H9 (cell line): ENCODE data around the gene FBXO40. TPM values are rescaled to one million over a fixed set of nuclear protein-coding genes. Genes with fewer than 3 reads are reported as not detected.
A peak's percentile ranks its signal among the peaks of the same experiment; 100 is the strongest.

Experiments
- DNase-seq: peaks from one replicate; pipeline ENCODE4 v3.0.0-alpha.2; 2017
- H2AFZ ChIP-seq: one replicate; pipeline ENCODE4 v1.6.1; 2013; ENCODE audit warnings: mild to moderate bottlenecking, low read length, control low read depth, moderate library complexity
- H2AK5ac ChIP-seq: 2 replicates; pipeline ENCODE4 v1.6.1; 2013; ENCODE audit warnings: low read length, control low read depth, mixed read lengths; ENCODE audit not compliant: insufficient read length
- H2BK120ac ChIP-seq: one replicate; pipeline ENCODE4 v1.6.1; 2013; ENCODE audit warnings: low read depth, mild to moderate bottlenecking, low read length, control low read depth, inconsistent platforms; ENCODE audit not compliant: poor library complexity, severe bottlenecking
- H2BK12ac ChIP-seq: 2 replicates; pipeline ENCODE4 v1.6.1; 2013; ENCODE audit warnings: low read length, control low read depth, mixed read lengths, low read depth; ENCODE audit not compliant: insufficient read length
- H2BK15ac ChIP-seq: 2 replicates; pipeline ENCODE4 v1.6.1; 2013; ENCODE audit warnings: low read depth, low read length, control low read depth
- H2BK20ac ChIP-seq: one replicate; pipeline ENCODE4 v1.6.1; 2013; ENCODE audit warnings: low read depth, mild to moderate bottlenecking, low read length, control low read depth, inconsistent platforms; ENCODE audit not compliant: poor library complexity, severe bottlenecking
- H2BK5ac ChIP-seq: 2 replicates; pipeline ENCODE4 v1.6.1; 2013; ENCODE audit warnings: low read length, control low read depth, mixed read lengths; ENCODE audit not compliant: insufficient read length
- H3K14ac ChIP-seq: 2 replicates; pipeline ENCODE4 v1.6.1; 2013; ENCODE audit warnings: low read length, control low read depth; ENCODE audit not compliant: insufficient read depth
- H3K18ac ChIP-seq: 2 replicates; pipeline ENCODE4 v1.6.1; 2013; ENCODE audit warnings: low read depth, mild to moderate bottlenecking, mixed read lengths, low read length, control low read depth; ENCODE audit not compliant: insufficient read length
- H3K23ac ChIP-seq: 2 replicates; pipeline ENCODE4 v1.6.1; 2013; ENCODE audit warnings: low read length, control low read depth, mixed read lengths, low read depth; ENCODE audit not compliant: insufficient read length
- H3K23me2 ChIP-seq: 2 replicates; pipeline ENCODE4 v1.6.1; 2013; ENCODE audit warnings: low read depth, mild to moderate bottlenecking, mixed read lengths, low read length, control low read depth; ENCODE audit not compliant: insufficient read length, poor library complexity, severe bottlenecking
- H3K27ac ChIP-seq: 2 replicates; pipeline ENCODE4 v1.5.1; 2013; ENCODE audit warnings: low read length, control low read depth, mixed read lengths, low read depth; ENCODE audit not compliant: insufficient read length
- H3K27me3 ChIP-seq: 2 replicates; pipeline ENCODE4 v1.6.1; 2013; ENCODE audit warnings: low read length, control low read depth, inconsistent platforms; ENCODE audit not compliant: insufficient read depth
- H3K4ac ChIP-seq: 2 replicates; pipeline ENCODE4 v1.6.1; 2013; ENCODE audit warnings: low read depth, mild to moderate bottlenecking, control low read depth, inconsistent platforms, low read length, moderate library complexity
- H3K4me1 ChIP-seq: 2 replicates; pipeline ENCODE4 v1.6.1; 2013; ENCODE audit warnings: low read length, control low read depth, inconsistent platforms; ENCODE audit not compliant: insufficient read depth
- H3K4me2 ChIP-seq: 2 replicates; pipeline ENCODE4 v1.6.1; 2013; ENCODE audit warnings: low read length, control low read depth, mixed read lengths; ENCODE audit not compliant: insufficient read length, insufficient read depth
- H3K56ac ChIP-seq: 2 replicates; pipeline ENCODE4 v1.6.1; 2013; ENCODE audit warnings: low read depth, mild to moderate bottlenecking, mixed read lengths, low read length, control low read depth; ENCODE audit not compliant: insufficient read length
- H3K79me1 ChIP-seq: 2 replicates; pipeline ENCODE4 v1.6.1; 2013; ENCODE audit warnings: low read depth, mild to moderate bottlenecking, moderate library complexity, low read length, control low read depth, inconsistent platforms; ENCODE audit not compliant: insufficient read depth, poor library complexity, severe bottlenecking
- H3K79me2 ChIP-seq: 2 replicates; pipeline ENCODE4 v1.6.1; 2013; ENCODE audit warnings: low read length, control low read depth, inconsistent platforms; ENCODE audit not compliant: insufficient read depth
- H3K9ac ChIP-seq: 2 replicates; pipeline ENCODE4 v1.6.1; 2013; ENCODE audit warnings: low read length, control low read depth, mixed read lengths; ENCODE audit not compliant: insufficient read length; ENCODE audit errors: extremely low read depth
- H3K9me3 ChIP-seq: one replicate; pipeline ENCODE4 v1.6.1; 2013; ENCODE audit warnings: low read depth, low read length, inconsistent platforms; ENCODE audit not compliant: control insufficient read depth
- H3T11ph ChIP-seq: one replicate; pipeline ENCODE4 v1.6.1; 2013; ENCODE audit warnings: mild to moderate bottlenecking, low read length, control low read depth, inconsistent platforms
- H4K20me1 ChIP-seq: one replicate; pipeline ENCODE4 v1.6.1; 2013; ENCODE audit not compliant: control insufficient read depth, insufficient read length, insufficient read depth
- H4K5ac ChIP-seq: 2 replicates; pipeline ENCODE4 v1.6.1; 2013; ENCODE audit warnings: low read depth, mild to moderate bottlenecking, mixed read lengths, low read length, control low read depth; ENCODE audit not compliant: insufficient read length
- H4K8ac ChIP-seq: replicated peaks from 2 replicates; pipeline ENCODE4 v1.6.1; 2013; ENCODE audit warnings: low read length, control low read depth, mixed read lengths, low read depth; ENCODE audit not compliant: insufficient read length
- H4K91ac ChIP-seq: 2 replicates; pipeline ENCODE4 v1.6.1; 2013; ENCODE audit warnings: low read depth, mild to moderate bottlenecking, moderate library complexity, mixed read lengths, low read length, control low read depth; ENCODE audit not compliant: insufficient read length
- H3K27ac Mint-ChIP-seq, 3 experiments: 2 replicates in 2 of 3; 3 replicates in 1 of 3; pipeline ENCODE4 v1.8.0; 2020 to 2021; ENCODE audit warnings: mixed read lengths in 3 of 3, mild to moderate bottlenecking in 1 of 3, moderate library complexity in 1 of 3
- H3K27me3 Mint-ChIP-seq: 2 replicates; pipeline ENCODE4 v1.8.0; 2021; ENCODE audit warnings: low read depth, mild to moderate bottlenecking, moderate library complexity, mixed read lengths
- H3K36me3 Mint-ChIP-seq, 3 experiments: 2 replicates in 2 of 3; 3 replicates in 1 of 3; pipeline ENCODE4 v1.8.0; 2020 to 2021; ENCODE audit warnings: low read depth in 3 of 3, mixed read lengths in 3 of 3; ENCODE audit not compliant: insufficient read depth in 1 of 3
- H3K4me1 Mint-ChIP-seq, 2 experiments: 2 replicates each; pipeline ENCODE4 v1.8.0; 2020; ENCODE audit warnings: mixed read lengths in 2 of 2
- H3K4me3 Mint-ChIP-seq, 2 experiments: 2 replicates in 1 of 2; 3 replicates in 1 of 2; pipeline ENCODE4 v1.8.0; 2020 to 2021; ENCODE audit warnings: mild to moderate bottlenecking in 2 of 2, mixed read lengths in 2 of 2, moderate library complexity in 1 of 2
- H3K9me3 Mint-ChIP-seq, 2 experiments: 2 replicates in 1 of 2; 3 replicates in 1 of 2; pipeline ENCODE4 v1.8.0; 2020; ENCODE audit warnings: mild to moderate bottlenecking in 2 of 2, mixed read lengths in 2 of 2, moderate library complexity in 1 of 2
- WGBS: extraction: QIAGEN DNeasy Blood & Tissue Kit; methylation state at CpG from one replicate; pipeline ENCODE4 v1.1.7; 2013; ENCODE audit warnings: missing lambda C conversion rate, low lambda C conversion rate, mixed read lengths; ENCODE audit not compliant: insufficient read length; ENCODE audit errors: extremely low coverage; 5-methylcytosine and 5-hydroxymethylcytosine counted together
- total RNA-seq: library from RNA; stranded (reverse); gene quantifications from 2 replicates; pipeline ENCODE4 v1.2.1, GENCODE V29; 2021
- TF ChIP-seq, protein P1 (sequence below): fragments of 200-600 bp; sonication (generic); conservative IDR thresholded peaks from 3 replicates; pipeline ENCODE4 v1.8.0; 2021; ENCODE audit warnings: antibody characterized with exemption, mild to moderate bottlenecking

The FBXO40 gene
- total RNA-seq, 1 experiment from 2014 or later = 0.04 TPM

DNA sequence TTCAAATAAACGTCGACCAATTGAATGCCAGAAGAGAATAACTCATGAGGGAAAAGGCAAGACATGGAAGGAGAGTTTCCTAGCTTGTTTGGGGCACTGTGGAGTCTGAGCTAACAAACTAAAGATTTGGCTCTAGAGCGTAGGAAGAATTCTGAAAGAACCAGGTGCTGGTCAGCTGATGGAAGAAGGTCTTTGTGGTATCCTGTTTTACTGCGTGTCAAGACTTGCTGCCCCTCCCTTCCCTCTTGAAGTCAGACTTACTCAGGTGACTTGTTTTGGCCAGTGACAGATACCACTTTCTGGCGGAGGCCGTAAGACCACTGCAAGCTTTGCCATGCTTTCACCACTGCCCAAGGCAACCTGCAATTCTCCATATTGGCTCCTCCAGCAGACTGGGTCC lies 68.2 kb downstream of the FBXO40 start:
- Histone ChIP-seq H3K79me2 (no peaks in the 10 kb centered on the region), H3K27me3 (no peaks in the 10 kb centered on the region), H2BK5ac (no peak overlapping the region), H2AK5ac (no peak overlapping the region), H3K14ac (no peak overlapping the region), H3K4me2 (no peak overlapping the region), H3K56ac (no peak overlapping the region), H3K4ac (no peak overlapping the region), H3K79me1 (no peaks in the 10 kb centered on the region), H4K8ac (no peak overlapping the region), H3K9me3 (no peaks in the 10 kb centered on the region), H3K4me1 (no peaks in the 10 kb centered on the region; the same call in 1 of the 2 replicates), H2AFZ (no peak overlapping the region), H3K23me2 (no peaks in the 10 kb centered on the region), H3K27ac (no peak overlapping the region), H3K23ac (no peak overlapping the region), H2BK20ac (no peak overlapping the region), H3K18ac (no peak overlapping the region), H4K91ac (no peak overlapping the region), H4K5ac (no peak overlapping the region), H2BK12ac (no peak overlapping the region), H3K9ac (no peak overlapping the region), H3T11ph (no peak overlapping the region), H2BK120ac (no peak overlapping the region), H4K20me1 (no peaks in the 10 kb centered on the region), H2BK15ac (no peak overlapping the region)
- Mint-ChIP-seq H3K27me3 (no peaks in the 10 kb centered on the region), H3K4me1 (peaks cover 11% of the 10 kb centered on the region in 2 experiments), H3K4me3 (no peak overlapping the region), H3K27ac (peak overlapping the region in 1 of 3 experiments; percentile 70; a peak in 4 of 7 replicates), H3K9me3 (no peaks in the 10 kb centered on the region), H3K36me3 (peaks cover 8 to 35% (median 21%) of the 10 kb centered on the region in 3 experiments; a peak in 6 of 7 replicates)
- whole genome bisulfite sequencing = no CpG with 5 or more reads among the region's 6 CpGs
- TF ChIP-seq, protein P1, sequence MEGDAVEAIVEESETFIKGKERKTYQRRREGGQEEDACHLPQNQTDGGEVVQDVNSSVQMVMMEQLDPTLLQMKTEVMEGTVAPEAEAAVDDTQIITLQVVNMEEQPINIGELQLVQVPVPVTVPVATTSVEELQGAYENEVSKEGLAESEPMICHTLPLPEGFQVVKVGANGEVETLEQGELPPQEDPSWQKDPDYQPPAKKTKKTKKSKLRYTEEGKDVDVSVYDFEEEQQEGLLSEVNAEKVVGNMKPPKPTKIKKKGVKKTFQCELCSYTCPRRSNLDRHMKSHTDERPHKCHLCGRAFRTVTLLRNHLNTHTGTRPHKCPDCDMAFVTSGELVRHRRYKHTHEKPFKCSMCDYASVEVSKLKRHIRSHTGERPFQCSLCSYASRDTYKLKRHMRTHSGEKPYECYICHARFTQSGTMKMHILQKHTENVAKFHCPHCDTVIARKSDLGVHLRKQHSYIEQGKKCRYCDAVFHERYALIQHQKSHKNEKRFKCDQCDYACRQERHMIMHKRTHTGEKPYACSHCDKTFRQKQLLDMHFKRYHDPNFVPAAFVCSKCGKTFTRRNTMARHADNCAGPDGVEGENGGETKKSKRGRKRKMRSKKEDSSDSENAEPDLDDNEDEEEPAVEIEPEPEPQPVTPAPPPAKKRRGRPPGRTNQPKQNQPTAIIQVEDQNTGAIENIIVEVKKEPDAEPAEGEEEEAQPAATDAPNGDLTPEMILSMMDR = no peak
- DNase-seq = no peak
